ENCODE results near the gene SLC41A3.
A peak's percentile ranks its signal among the peaks of the same experiment; 100 is the strongest.

The SLC41A3 gene

DNA sequence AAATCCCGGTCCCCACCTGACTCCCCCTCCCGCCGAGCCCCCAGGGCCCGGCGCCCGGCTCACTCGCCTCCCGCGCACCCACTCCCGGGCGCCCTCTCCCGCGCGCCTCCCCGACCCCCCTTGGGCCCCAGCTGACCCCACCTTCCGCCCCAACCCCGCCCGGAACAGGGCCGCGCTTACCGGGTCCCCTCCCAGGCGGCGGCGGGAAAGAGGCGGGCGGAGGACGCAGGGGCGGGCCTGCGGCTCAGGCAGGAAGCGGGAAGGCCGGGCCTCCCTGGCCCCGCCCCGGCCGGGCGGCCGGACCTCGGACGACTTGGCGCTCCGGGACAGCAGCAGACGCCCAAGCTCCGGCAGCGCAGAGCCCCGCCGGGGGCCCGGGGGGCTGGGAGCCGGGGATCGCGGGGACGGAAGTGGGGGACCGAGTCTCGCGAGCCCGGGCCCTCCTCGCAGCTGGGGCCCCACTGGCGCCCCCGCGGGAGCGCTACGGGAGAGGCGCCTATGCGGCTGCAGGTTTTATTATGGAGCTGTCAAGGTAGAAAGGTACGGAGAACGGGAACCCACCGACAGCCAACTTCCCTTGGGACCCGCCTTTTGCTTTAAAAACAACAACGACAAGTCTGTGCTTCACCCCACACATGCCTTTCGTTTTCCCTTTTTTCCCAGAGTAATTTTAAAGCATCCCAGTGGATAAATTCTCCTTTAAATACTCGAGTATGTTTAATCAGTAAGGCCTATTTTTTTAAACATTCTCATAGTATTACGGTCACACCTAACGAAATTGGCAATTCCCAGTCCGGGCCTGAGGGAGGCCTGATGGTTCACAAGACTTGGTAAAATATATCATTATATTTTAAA lies at the start of gene SLC41A3:
TSS of gene SLC41A3 (minus strand) at position 212 of the 855 bp plus-strand sequence. CDS start 15,905 bp downstream, outside the sequence.
- peak; percentile 88 for DNase-seq

DNA sequence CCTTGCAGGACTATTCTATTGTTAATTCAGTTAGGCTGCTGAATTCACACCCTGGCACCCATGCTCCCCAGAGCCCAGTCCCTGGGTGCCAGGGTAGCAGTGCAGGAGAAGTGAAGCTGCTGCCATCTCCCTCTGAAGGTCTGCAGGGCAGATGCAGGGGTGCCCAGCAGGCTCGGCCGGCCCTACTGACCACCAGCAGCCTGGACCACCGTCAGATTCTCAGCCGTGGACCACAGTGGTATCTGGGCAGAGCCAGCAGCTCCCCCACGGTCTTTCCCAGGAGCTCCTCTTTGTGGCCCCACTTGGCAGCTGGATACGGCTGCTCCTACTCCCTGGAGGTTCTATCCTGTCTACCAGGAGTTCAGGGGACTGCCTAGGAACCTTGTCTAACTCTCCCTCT lies 49.7 kb upstream of the SLC41A3 start:
- no peak for DNase-seq

DNA sequence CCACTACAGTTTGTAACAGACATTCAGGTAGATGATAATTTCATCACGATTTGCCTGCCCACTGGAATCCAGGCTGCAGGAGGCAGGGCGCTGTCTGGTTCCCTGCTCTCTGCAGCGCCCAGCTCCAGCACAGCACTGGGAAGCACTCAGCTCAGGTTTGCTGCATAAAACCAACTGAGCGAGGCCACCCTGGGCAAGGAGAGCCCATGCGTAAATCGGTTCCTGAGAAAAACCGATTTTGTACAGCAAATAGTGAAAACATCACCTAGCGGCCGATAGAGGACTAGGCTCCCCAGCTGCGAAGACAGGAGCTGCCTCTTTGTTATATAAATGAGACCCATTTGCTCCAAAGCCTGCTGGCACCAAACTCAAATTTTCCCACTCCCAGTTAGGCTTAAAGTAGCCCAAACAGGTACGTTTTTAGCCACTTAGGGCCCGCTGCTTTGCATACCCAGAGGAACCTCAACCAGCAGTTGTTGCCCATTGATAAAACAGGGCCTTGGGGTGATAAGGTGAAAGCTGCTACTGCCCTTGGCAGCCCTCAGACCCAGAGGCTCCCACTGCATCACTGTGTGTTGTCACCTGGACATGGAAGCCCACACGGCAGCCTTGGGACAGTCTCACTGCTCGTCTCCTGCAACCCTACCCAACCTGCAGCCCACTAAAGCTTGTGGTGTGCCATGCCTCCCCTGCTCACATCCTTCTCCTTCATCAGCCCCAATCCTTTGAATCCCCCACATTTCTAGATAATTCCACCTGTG lies 49.0 kb upstream of the SLC41A3 start:
- DNase-seq: no peak

DNA sequence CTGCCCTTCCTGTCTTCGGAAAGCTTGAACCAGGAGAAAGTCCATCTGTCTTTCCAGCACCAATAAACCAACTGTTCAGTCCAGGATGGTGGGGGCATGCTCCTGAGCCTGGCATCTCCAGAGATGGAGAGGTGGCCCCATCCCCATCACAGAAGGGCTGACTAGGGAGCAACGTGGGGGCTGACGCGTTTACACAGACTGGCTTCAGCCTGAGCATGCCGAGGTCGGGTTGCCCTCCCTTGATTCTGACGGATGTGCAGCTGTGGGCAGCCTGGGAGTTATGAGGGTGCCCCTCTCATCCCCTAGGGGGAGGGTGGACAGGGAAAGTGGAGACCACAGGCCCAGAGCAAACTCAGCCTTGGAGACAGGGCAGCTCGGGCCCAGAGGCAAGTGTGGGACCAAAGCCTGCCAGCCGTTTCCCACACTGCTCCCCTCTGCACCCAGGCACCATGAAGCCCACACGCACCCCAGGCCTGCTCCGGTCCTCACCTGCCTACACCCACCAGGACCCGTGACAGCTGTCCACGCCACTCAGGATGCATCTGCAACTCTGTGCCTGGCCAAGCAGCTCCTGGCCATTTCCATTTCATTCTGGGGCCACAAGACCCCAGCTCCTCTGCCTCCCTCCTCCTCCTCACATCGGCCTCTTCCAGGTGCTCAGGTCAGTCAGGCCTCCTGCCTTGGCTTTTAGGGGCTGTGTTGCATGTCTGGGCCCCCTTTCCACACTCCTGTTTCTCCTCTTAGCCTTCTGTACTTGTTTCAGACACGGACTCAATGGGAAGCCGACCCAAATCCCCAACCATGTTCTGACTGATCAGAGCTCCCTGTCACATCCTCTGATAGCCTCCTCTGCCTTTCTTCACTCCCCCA lies 48.2 kb upstream of the SLC41A3 start:
- no peak for DNase-seq

DNA sequence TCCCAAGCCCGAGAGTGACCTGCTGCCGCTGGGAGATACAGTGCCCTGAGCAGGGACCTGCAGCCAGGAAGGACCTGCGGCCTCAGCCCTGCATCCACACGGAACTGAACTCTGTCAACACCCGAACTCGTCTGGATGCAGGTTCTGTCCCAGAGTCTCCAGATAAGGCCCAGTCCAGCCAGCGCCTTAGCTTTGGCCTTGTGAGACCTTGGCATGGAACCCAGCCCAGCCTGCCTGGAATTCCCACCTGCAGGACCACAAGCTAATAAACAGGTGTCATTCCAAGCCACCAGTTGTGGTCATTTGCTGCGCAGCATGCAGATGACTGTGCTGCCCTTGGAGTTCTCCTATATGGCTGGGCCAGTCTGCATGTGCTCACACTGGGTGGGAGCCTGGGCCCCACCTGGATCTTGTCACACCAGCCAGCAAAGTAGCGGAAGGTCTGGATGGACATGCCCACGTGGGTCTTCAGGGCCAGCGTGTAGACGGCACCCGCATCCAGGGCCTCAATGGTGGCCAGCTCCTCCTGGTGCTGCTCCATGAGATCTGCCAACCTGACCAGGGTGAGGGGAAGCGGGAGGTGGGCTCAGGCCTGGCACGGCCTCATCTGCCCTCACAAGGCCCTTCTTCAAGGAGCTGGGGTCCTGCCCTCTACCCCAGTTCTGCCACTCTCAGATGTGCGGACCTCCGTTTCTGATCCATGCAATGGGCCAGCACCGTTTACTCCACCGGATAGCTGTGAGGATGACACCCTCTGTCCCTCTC lies 47.2 kb upstream of the SLC41A3 start:
- DNase-seq: no peak

DNA sequence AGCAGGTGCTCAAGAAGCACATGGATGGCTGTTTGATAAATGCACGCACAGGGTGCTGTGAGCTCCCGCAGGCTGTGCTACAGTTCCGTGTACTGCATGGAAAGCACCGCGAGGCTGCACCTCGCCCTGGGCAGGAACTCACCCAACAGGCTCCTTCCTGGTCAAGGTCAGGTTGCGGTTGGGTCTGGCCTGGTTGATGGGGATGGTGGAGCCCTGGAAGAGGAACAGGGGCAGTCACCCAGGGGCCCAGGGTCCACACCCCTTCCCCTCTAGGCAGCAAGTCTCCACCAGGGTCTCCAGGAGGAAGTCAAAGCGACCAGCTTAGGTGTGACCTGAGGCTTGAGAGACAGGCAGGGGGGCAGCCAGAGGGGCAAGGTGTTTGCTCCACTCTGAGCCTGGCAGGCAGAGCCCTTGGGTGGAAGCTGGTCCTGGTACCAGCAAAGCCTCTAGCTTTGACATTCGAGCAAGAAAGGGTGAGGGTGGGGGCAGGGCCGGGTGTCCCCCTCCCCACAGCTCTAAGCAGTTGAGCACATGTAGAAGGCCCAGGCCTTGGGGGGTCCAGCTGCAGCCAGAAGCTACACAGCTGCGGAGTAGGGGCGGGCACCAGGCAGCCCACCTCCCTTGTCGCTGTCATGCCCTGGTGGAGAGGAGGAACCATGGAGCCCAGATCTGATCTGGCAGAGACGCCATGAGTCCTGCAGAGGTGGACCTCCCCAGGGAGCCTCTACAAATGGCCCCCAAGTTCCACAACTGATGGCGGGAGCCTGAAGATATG lies 46.3 kb upstream of the SLC41A3 start:
- no peak for DNase-seq

DNA sequence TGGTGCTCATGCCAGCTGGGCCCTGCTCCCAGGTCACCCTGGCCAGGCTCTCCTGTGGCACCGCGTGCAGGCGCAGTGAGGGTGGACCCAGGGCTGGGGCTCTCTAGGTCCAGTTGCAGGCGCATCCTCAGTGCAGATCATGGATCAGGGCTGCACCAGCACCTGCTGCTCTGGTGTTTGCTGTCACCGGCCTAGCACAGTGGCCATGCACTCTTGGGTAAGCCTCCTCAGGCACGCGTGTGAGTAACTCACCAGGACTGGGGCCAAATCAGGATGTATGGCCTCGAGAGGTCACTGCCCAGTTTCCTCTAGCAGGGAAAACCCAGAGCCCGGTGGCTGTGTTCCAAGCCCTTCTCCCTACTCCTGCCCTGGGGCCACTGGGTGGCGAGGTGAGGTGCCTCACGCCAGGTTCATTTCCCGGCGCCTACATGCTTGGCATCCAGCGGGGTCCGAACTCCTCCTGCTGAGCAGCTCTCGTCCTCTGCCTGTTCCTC lies 45.5 kb upstream of the SLC41A3 start:
- no peak for DNase-seq

DNA sequence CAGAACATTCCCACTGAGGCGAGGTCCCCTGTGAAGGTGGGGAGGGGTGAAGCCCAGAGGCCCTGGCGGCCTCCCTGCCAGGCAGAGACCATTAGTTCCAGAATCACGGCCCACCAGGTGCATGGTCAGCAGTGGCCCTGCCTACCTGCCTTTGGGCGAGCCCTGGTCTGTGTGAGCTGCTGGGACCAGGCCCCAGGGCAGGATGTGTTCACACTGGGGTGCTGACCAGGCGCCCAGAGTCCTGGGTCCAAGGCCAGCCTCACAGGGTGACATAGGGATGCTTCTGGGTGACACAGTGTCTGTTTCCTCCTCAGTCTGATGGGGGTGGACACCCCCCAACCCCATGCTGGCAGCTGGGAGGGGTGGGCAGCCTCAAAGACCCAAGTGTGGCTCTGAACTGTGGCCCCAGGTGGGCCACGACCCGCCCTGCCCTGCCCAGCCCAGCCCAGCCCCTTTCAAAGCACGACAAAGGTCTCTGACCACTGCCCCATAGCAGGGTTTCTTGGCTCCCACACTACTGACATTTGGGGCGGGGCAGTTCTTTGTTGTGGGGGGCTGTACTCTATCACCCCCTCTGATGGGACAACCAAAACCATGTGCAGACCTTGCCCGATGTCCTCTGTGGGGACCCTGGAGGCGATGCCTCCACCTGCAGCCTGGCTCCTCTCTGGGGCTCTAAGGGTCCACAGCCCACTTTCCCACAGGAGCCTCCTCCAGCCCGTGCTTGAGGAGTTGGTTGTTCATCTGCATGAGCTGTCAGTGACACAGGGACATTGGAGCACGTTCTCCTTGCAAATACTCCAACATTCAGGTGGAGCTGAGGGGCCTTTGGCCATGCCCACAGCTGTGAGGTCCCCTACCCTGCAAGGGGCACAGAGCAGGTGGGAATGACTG lies 44.8 kb upstream of the SLC41A3 start:
- no peak for DNase-seq

DNA sequence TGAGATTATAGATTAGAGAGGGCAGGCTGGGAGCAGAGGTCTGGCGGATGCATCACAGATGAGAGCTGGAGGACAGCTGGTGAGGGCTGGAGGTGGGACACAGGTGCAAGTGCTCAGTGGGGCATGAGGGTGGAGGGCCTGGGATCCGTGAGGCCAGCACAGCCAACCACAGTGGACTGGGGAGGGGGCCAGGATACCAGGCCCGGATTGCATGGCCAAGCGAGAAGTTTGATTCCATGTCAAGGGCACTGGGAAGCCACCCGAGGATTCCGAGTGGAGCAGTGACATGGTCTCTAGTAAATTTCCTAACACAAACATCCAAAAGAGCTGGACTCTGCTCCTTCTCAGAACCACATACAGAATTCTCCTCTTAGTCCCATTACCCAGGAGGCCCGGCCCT lies 44.0 kb upstream of the SLC41A3 start:
- DNase-seq: no peak

DNA sequence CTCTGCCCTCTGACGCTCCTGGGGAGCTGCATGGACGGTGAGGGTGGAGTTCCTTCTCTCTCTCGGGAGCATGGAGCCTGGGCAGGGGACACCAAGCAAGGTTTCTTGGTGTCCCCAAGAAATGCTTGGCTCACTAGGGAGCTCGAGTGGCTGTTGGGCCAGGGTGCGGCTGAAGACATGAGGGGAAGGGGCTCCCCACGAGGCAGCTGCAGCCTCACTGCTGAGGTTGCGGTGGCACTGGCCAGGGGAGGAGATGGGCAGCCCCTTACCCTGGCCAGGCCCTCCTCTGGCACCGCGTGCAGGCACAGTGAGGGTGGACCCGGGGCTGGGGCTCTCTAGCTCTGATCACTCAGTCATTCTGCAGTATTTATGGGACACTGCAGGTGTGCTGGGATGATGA lies 43.5 kb upstream of the SLC41A3 start:
- DNase-seq: no peak

DNA sequence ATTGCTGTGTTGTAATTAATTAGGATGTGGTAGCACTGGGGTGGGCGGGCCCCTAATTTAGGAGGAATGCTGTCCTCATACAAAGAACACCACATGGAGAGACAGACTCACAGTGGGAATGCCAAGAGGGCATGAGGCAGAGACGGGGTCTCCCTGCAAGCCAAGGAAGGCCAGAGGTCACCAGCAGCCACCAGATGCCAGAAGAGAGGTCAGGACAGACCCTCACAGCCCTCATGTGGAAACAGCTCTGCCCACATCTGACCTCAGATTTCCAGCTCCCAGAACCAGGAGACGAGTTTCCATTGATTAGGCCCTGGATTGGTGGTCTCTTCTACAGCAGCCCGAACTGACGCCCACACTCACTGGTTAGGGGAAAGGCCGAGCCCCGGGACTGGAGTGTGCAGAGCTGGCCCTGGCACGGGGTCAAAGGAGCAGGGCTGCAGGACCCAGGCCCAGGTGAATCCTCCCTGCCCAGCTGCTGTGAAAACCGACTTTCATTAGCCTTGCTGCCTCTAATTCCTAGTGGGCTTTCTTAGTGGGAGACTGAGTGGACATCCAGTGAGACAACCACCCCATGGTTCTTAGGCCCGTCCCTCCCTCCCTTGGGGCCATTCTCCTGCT lies 43.0 kb upstream of the SLC41A3 start:
- no peak for DNase-seq

DNA sequence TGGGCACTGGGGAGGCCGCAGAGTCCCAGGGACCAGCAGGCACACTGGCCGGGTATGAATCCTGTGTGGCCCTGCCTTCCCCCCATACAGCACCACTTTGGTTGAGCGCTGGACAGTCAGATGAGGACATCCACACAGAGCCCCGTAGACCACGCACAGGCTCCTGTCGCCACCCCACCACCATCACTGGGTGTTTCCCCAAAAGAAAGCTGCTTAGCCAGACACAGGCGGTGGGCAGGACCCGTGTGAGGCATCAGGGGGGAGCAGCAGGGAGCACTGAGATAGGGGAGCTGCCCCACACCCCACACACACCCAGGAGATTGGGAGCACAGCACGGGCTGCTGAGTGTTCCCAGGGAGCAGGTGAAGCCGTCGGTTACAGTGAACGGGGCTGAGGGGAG lies 42.4 kb upstream of the SLC41A3 start:
- no peak for DNase-seq

DNA sequence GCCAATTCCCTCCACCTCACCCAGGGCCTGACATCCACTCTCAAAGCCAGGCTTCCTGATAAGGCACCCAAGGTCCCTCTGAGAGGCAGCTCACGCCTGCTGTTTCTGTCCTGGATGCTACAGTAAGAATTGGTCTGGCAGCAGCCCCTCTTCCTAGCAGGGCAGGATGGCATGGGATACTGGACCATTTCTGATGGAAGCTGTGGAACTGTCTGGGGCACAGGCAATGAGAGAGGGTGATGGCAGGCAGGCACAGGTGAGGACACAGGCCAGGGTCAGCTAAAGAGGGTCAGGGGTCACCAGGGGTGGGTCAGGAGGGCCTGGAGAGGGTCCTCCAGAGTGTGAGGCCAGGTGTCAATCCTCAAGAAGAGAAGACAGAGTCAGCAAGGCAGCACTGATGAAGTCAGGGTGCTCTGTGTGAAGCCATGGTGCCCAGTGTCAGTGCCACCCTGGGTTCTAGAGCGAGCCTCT lies 41.9 kb upstream of the SLC41A3 start:
- no peak for DNase-seq

DNA sequence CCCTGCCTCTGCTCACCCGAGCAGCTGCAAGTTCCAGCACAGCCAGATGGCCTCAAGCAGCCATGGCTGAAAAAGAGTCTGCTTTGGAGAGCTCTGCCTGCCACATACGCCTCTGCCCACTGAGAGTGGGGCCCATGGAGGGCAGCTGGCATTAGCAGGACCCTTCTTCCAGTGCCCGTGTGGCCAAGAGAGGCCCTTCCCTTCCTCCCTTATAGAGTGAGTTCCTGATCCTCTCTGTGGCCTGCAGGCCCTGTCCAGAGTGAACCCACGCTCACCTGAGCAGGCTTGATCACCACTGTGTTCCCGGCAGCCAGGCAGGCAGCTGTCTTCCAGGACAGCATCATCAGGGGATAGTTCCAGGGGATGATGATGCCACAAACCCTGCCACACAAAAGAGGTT lies 41.4 kb upstream of the SLC41A3 start:
- DNase-seq: no peak

DNA sequence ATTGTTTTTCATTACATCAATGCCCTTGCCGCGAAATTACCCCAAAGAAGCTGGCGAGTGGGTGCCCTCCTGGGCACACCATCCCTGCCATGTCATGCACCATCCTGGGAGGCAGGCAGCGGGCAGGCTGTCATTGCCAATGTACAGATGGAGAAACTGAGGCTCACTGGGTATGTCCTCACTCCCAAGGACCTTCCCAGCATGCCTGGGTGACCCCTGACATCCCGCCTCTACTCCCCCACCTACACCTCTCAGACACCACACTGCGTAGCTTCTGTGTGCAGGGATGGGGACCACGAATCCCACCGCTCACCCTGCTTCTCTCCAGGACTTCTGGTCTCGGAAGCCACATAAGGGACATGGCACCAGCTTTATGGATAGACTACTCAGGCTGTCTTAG lies 41.0 kb upstream of the SLC41A3 start:
- no peak for DNase-seq

DNA sequence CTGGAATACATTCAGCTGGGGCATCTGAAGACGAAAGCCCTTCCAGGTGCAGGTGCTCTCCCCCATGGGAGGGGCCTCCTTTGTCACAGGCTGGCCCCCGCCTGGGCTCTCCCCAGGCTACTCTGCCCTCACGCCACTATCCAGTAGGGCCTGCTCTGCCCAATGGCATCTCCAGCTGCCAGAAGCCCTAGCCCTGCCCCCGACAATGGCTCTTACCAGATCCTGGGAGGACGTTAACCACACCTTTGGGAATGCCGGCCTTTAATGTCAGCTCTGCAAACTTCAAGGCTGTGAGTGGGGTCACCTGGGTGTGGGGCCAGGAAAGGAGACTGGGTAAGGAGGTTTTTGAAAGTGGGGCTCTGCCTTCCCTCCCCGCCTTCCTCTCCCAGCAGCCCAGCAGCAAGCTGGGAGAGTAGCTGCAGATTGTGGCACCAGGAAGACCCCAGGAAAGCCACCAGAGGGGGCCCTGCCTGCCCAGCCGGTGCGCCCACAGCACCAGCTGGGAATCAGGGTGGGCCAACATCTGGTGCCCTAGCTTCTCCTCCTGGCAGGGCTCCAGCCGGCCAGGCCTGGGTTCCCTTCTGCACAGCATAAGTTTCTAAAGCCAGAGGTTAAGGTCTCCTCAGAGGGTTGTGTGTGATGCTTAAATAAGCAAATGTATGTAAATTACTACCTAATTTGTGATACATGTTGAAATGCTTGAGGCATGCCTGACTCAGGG lies 40.4 kb upstream of the SLC41A3 start:
- DNase-seq: no peak

DNA sequence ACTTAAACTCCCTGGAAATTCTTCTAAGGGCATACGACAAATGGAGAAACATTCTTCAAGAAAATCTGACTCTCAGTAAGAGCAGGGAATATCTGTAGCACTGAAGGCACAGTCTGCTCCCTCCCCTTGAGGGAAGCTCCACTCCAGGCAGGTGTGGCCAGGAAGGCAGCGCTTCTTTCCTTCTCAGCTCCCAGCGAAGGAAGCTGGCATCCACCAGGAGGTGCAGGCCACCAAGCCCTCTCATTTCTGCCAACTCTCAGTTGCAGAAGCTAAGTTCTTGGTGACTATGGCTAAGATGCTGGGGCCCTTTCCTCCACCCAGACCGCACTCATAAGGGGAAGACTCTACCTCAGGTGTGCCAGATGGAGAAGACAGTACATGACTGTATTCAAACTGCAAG lies 37.7 kb upstream of the SLC41A3 start:
- DNase-seq: no peak

DNA sequence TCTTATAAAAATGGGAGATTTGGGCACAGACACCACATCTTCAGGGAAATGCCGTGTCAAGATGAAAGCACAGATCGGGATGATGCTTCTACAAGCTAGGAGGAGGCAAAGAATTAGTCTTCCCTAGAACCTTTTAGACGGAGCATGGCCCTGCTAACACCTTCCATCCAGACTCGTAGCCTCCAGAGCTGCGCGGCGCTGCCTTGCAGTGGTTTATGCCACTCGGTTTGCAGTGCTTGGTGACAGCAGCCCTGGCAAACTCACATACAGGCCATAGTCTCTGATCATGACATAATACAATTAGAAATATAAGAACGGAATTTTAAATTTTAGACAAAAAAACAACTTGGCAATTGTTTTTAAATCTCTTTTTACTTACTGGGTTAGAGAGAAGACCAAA lies 37.1 kb upstream of the SLC41A3 start:
- no peak for DNase-seq

DNA sequence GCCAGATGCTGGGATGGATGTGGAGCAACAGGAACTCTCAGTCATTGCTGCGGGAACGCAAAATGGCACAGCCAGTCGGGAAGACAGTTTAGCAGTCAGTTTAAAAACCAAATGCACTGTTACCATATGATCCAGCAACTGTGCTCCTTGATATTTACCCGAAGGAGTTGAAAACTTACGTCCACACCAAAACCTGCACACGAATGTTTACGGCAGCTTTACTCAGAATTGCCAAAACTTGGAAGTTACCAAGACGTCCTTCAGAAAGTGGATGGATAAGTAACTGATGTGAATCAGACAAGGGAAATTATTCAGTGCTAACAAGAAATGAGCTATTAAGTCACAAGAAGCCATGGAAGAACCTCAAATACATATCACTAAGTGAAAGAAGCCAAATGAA lies 36.1 kb upstream of the SLC41A3 start:
- DNase-seq: no peak
